Lower leg skin (tissue), 4 donors: Measurements from ENCODE around the gene LRP6. TPM values are rescaled to one million over a fixed set of nuclear protein-coding genes. Genes with fewer than 3 reads are reported as not detected.

Experiments used
- DNase-seq, 2 donors: peaks; one replicate each; pipeline ENCODE4 v3.0.0-alpha.2; 2019; ENCODE audit warnings: low spot score in 2 of 2
- H3K4me3 ChIP-seq: fragments of 200-600 bp; sonication (generic); 2 replicates; pipeline ENCODE4 v1.5.1; 2017; ENCODE audit warnings: mild to moderate bottlenecking, low read depth; ENCODE audit not compliant: poor library complexity, severe bottlenecking
- POLR2A ChIP-seq, 2 donors: fragments of 450-650 bp; IDR thresholded peaks; one replicate each; pipeline ENCODE4 v1.6.1; 2016 to 2017; ENCODE audit warnings: antibody characterized with exemption in 2 of 2, mild to moderate bottlenecking in 1 of 2, moderate library complexity in 1 of 2
- WGBS, 2 donors: methylation state at CpG; one replicate each; pipeline ENCODE4 v1.1.5; 2018; 5-methylcytosine and 5-hydroxymethylcytosine counted together
- intact Hi-C: fragments of 100-400 bp; cut with DNase I; formaldehyde crosslinking; loops from one replicate; pipeline ENCODE4 v1.15.0; 2023; ENCODE audit warnings: low total_unique reads
- total RNA-seq, 4 donors: library from RNA; depleted of rRNA; stranded (reverse); fragments of >200 nt; gene quantifications; one replicate each; pipeline ENCODE4 v1.1.0, GENCODE V29; 2016
- TF ChIP-seq, protein P1 (sequence below), 3 donors: fragments of 450-650 bp; IDR thresholded peaks; one replicate each; pipeline ENCODE4 v1.5.1; 2016; ENCODE audit warnings: antibody characterized with exemption in 3 of 3, mild to moderate bottlenecking in 3 of 3, moderate library complexity in 2 of 3

Gene LRP6
- total RNA-seq, 4 donors from 2014 or later, result 19.6 to 37.3 (median 26.1) TPM

GRCh38 chr12:12209675-12210074 is 57.2 kb downstream of the LRP6 start:
- no peak overlapping the region for H3K4me3 ChIP-seq
- DNase-seq, result no peak
- WGBS, 2 donors, result 98% methylated on average over 3 of the region's 3 CpGs
- intact Hi-C loops, result no loop called here
- no peak for TF ChIP-seq POLR2A (IDR thresholded peaks at IDR 0.05)
- TF ChIP-seq, protein P1, sequence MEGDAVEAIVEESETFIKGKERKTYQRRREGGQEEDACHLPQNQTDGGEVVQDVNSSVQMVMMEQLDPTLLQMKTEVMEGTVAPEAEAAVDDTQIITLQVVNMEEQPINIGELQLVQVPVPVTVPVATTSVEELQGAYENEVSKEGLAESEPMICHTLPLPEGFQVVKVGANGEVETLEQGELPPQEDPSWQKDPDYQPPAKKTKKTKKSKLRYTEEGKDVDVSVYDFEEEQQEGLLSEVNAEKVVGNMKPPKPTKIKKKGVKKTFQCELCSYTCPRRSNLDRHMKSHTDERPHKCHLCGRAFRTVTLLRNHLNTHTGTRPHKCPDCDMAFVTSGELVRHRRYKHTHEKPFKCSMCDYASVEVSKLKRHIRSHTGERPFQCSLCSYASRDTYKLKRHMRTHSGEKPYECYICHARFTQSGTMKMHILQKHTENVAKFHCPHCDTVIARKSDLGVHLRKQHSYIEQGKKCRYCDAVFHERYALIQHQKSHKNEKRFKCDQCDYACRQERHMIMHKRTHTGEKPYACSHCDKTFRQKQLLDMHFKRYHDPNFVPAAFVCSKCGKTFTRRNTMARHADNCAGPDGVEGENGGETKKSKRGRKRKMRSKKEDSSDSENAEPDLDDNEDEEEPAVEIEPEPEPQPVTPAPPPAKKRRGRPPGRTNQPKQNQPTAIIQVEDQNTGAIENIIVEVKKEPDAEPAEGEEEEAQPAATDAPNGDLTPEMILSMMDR (IDR thresholded peaks at IDR 0.05), result no peak

- intact Hi-C loops, result no loop called here
- TF ChIP-seq, protein P1 (IDR thresholded peaks at IDR 0.05), result no peak
- no peak for TF ChIP-seq POLR2A (IDR thresholded peaks at IDR 0.05)
- no peak overlapping the region for H3K4me3 ChIP-seq
- WGBS, 2 donors, result 80 to 91% methylated on average over 3 of the region's 3 CpGs
- DNase-seq, result no peak
These were observed 57.8 kb downstream of the LRP6 start for GRCh38 chr12:12209043-12209442.

GRCh38 chr12:12207746-12208145 is 59.1 kb downstream of the LRP6 start:
- no peak overlapping the region for H3K4me3 ChIP-seq
- no peak for DNase-seq
- intact Hi-C loops, result no loop called here
- no peak for TF ChIP-seq POLR2A (IDR thresholded peaks at IDR 0.05)
- TF ChIP-seq, protein P1 (IDR thresholded peaks at IDR 0.05), result no peak
- 90 to 93% methylated on average over 1 of the region's 1 CpG for WGBS, 2 donors

DNA sequence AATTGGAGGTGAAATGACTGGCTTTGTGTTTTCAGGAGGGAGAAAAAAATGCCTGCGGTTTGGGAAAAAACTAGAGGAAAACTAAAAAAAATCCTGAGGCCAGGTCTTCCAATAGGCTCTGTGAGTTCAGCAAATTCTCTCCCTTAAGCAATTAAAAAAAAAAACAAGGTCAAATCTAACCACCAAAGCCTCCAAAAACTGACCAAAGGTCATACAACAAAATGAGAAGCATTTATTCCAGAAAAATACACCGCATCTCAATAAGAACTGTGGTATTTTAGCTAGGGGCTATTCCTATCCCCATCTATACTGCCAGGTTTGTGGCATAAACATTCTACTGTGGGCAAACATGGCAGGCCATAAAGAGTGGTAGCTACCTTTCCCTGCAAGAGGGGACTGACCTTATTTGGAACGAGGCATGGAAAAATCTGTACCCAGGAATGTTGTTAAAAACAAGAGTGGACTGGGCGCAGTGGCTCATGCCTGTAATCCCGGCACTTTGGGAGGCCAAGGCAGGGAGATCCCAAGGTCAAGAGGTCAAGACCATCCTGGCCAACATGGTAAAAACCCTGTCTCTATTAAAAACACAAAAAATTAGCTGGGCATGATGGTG is 60.0 kb downstream of the LRP6 start:
- 73 to 90% methylated on average over 5 of the region's 5 CpGs for WGBS, 2 donors

DNA sequence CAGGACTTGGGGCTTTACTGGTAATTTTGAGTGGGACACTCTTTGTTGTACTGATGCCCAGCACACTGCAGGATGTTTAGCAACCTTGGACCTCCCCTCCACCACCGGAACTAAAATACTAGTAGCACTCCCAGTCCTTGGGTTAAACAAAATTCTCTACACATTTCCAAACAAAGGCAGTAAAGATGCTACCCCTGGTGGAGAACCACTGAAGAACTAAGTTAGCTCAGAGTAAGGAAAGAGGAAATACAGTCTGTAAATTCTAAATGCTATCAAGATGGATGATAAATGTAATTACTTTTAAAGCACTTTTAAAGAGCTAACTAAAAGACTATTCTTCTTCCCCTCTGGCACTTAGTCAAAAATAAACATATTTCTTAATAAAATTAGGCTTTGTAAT is 64.1 kb downstream of the LRP6 start:
- DNase-seq, result no peak
- 79 to 87% methylated on average over 1 of the region's 1 CpG for WGBS, 2 donors
- intact Hi-C loops, result no loop called here
- no peak for TF ChIP-seq POLR2A (IDR thresholded peaks at IDR 0.05)
- TF ChIP-seq, protein P1 (IDR thresholded peaks at IDR 0.05), result no peak
- H3K4me3 ChIP-seq, result no peak overlapping the region

More for the DNA sequence above, 60.0 kb downstream of the LRP6 start:
- TF ChIP-seq, protein P1 (IDR thresholded peaks at IDR 0.05), result no peak
- no peak for TF ChIP-seq POLR2A (IDR thresholded peaks at IDR 0.05)
- H3K4me3 ChIP-seq, result no peak overlapping the region
- DNase-seq, result no peak
- intact Hi-C loops, result no loop called here

GRCh38 chr12:12202105-12202504 is 64.7 kb downstream of the LRP6 start:
- H3K4me3 ChIP-seq, result no peak overlapping the region
- no peak for TF ChIP-seq POLR2A (IDR thresholded peaks at IDR 0.05)
- TF ChIP-seq, protein P1 (IDR thresholded peaks at IDR 0.05), result no peak
- no peak for DNase-seq
- intact Hi-C loops, result no loop called here
- WGBS, 2 donors, result 91 to 98% methylated on average over 9 of the region's 9 CpGs
